OCI-LY7 (cell line): ENCODE results near the gene NSMF. TPM values are rescaled to one million over a fixed set of nuclear protein-coding genes. Genes with fewer than 3 reads are reported as not detected.

Experiments used
- BruUV-seq: library from RNA; stranded (reverse); fragments of 400-500 nt; replicated peaks from 2 replicates; lab custom pipeline; 2021; lab: Mats Ljungman, UMichigan
- CTCF ChIA-PET: fragments of 300-600 bp; sonication (Branson Sonifier 250); formaldehyde crosslinking; loops from one replicate; lab custom pipeline; 2022; ENCODE audit warnings: antibody characterized with exemption; ENCODE audit not compliant: unreplicated experiment; lab: Charles Lee
- POLR2A ChIA-PET: fragments of 300-600 bp; sonication (Branson Sonifier 250); formaldehyde crosslinking; loops from one replicate; lab custom pipeline; 2022; ENCODE audit warnings: antibody characterized with exemption; lab: Charles Lee
- DNase-seq: peaks from one replicate; pipeline ENCODE4 v3.0.0-alpha.2; 2015; ENCODE audit warnings: low spot score
- H2AFZ ChIP-seq: fragments of 200-600 bp; sonication (generic), shearing (Covaris generic); 2 replicates; pipeline ENCODE4 v1.6.1; 2014; ENCODE audit warnings: mild to moderate bottlenecking, antibody characterized with exemption, low read length, moderate library complexity
- H3K27ac ChIP-seq: fragments of 200-600 bp; sonication (generic); 2 replicates; pipeline ENCODE4 v1.5.1; 2014; ENCODE audit warnings: mixed run types, low read depth, mild to moderate bottlenecking, moderate library complexity, low read length, inconsistent platforms; ENCODE audit not compliant: poor library complexity, severe bottlenecking
- H3K36me3 ChIP-seq: fragments of 200-600 bp; sonication (generic); 2 replicates; pipeline ENCODE4 v1.6.1; 2014; ENCODE audit warnings: mild to moderate bottlenecking, antibody characterized with exemption, low read length, moderate library complexity, mixed read lengths; ENCODE audit not compliant: insufficient read depth
- H3K4me1 ChIP-seq: fragments of 200-600 bp; sonication (generic); 2 replicates; pipeline ENCODE4 v1.5.1; 2014; ENCODE audit warnings: mild to moderate bottlenecking, low read length; ENCODE audit not compliant: insufficient read depth, poor library complexity, severe bottlenecking
- H3K4me2 ChIP-seq: fragments of 200-600 bp; sonication (generic); 2 replicates; pipeline ENCODE4 v1.6.1; 2014; ENCODE audit warnings: mild to moderate bottlenecking, low read length
- H3K4me3 ChIP-seq: fragments of 200-600 bp; sonication (generic); 2 replicates; pipeline ENCODE4 v1.5.1; 2014; ENCODE audit warnings: mild to moderate bottlenecking, low read depth, low read length; ENCODE audit not compliant: poor library complexity, severe bottlenecking
- H3K79me2 ChIP-seq: fragments of 200-600 bp; sonication (generic); 2 replicates; pipeline ENCODE4 v1.6.1; 2016; ENCODE audit warnings: low read depth, mild to moderate bottlenecking, low read length, moderate library complexity, mixed read lengths; ENCODE audit not compliant: insufficient read depth
- H3K9me2 ChIP-seq: fragments of 200-600 bp; sonication (generic); 2 replicates; pipeline ENCODE4 v1.6.1; 2016; ENCODE audit warnings: mild to moderate bottlenecking, low read length, mixed read lengths; ENCODE audit not compliant: insufficient read depth
- H3K9me3 ChIP-seq: fragments of 200-600 bp; sonication (generic); 2 replicates; pipeline ENCODE4 v1.6.1; 2014; ENCODE audit warnings: mild to moderate bottlenecking, mixed run types, low read length, mixed read lengths
- H4K20me1 ChIP-seq: fragments of 200-600 bp; sonication (generic); 2 replicates; pipeline ENCODE4 v1.6.1; 2014; ENCODE audit warnings: mild to moderate bottlenecking, antibody characterized with exemption, low read length, moderate library complexity, mixed read lengths; ENCODE audit not compliant: insufficient read depth
- CTCF ChIP-seq: fragments of 200-600 bp; sonication (generic); conservative IDR thresholded peaks from 2 replicates; pipeline ENCODE4 v1.5.1; 2014; ENCODE audit warnings: mild to moderate bottlenecking, antibody characterized with exemption, low read length, moderate library complexity, mixed read lengths
- EZH2phosphoT487 ChIP-seq: fragments of 200-600 bp; sonication (generic); IDR thresholded peaks from 2 replicates; pipeline ENCODE4 v1.6.1; 2018; ENCODE audit warnings: low read depth, borderline replicate concordance, mild to moderate bottlenecking, mixed run types, antibody characterized with exemption, low read length, moderate library complexity, mixed read lengths
- intact Hi-C: fragments of 100-400 bp; cut with micrococcal nuclease; formaldehyde crosslinking; loops from one replicate; pipeline ENCODE4 v1.10.0; 2022; ENCODE audit not compliant: unreplicated experiment
- total RNA-seq, 2 experiments: library from RNA; depleted of rRNA in 1 of 2; stranded (reverse); fragments of >200 nt in 1 of 2; shearing (Covaris generic) in 1 of 2; gene quantifications; 2 replicates each; pipeline ENCODE4 v1.2.3, GENCODE V29; 2014 to 2022

The NSMF gene
- total RNA-seq, 2 experiments from 2014 or later = 20.3 to 29.8 TPM

GRCh38 chr9:137460363-137461315, 1.5 kb upstream of the NSMF start:
- Histone ChIP-seq H3K4me3 (no peak overlapping the region), H2AFZ (no peak overlapping the region), H3K4me1 (peaks cover 34% of the 10 kb centered on the region), H4K20me1 (no peaks in the 10 kb centered on the region), H3K9me3 (no peaks in the 10 kb centered on the region), H3K79me2 (no peaks in the 10 kb centered on the region), H3K9me2 (no peaks in the 10 kb centered on the region), H3K36me3 (no peaks in the 10 kb centered on the region), H3K27ac (no peak overlapping the region), H3K4me2 (peak overlapping the region; percentile 53; the same call in 1 of the 2 replicates)
- POLR2A ChIA-PET = no interaction called here
- no TSS peak for BruUV-seq
- TF ChIP-seq CTCF (no peak), EZH2phosphoT487 (no peak)
- DNase-seq = no peak
- intact Hi-C loops = no loop called here
- CTCF ChIA-PET = no interaction called here

DNA sequence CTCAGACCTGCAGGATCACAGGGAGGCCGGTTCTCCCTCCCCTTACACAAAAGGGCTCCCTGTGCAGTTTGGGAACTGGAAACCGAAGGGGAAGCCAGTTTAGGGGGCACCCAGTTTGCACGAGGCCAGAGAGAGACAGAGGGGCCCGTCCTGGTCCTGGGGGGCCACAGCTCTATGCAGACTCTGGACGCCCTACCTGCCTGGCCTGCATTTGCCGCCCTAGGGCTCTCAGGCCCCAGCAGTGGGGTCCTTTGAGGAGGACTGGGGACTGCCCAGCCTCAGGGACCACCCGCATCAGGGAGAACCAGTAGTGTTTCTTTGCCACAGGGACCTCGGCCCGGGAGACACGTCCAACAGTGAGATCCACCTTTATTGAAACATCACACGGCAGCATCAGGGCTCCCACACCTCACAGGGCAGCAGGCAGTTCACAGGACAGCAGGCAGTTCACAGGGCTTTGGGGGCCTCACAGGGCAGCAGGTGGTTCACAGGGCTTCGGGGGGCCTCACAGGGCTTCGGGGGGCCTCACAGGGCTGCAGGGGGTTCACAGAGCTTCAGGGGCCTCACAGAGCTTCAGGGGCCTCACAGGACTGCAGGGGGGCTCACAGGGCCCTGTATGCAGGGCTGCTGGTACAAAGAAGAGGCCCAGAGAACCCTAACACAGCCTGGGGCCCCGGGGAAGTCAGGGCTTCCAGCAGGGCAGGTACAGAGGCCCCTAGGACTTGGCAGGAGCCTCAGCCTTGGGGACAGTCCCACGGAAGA, 648 bp upstream of the NSMF start:
- no peak for DNase-seq

More for the DNA sequence above, 648 bp upstream of the NSMF start:
- no peaks in the 10 kb centered on the region for H3K9me2 ChIP-seq
- no peaks in the 10 kb centered on the region for H3K79me2 ChIP-seq
- H3K4me3 ChIP-seq = peak overlapping the region; percentile 77
- peak overlapping the region; percentile 68 for H3K4me2 ChIP-seq
- H3K9me3 ChIP-seq = no peaks in the 10 kb centered on the region
- CTCF ChIA-PET = no interaction called here
- peak overlapping the region; percentile 32 for H3K27ac ChIP-seq
- H3K4me1 ChIP-seq = peaks cover 36% of the 10 kb centered on the region
- TF ChIP-seq EZH2phosphoT487 (no peak), CTCF (no peak)
- H3K36me3 ChIP-seq = no peaks in the 10 kb centered on the region
- intact Hi-C loops = no loop called here
- peak overlapping the region; percentile 62; the same call in 1 of the 2 replicates for H2AFZ ChIP-seq
- no peaks in the 10 kb centered on the region for H4K20me1 ChIP-seq
- BruUV-seq = no TSS peak
- POLR2A ChIA-PET = no interaction called here
